Fibroblast of skin of scalp (primary cell): Measurements from ENCODE around the gene PPFIA3.
"Not testable (repeated sequence)": the region's sequence is repeated elsewhere in the genome, so short reads cannot be mapped to it uniquely, and the experiment has no call there.

ENCODE experiments used
- DNase-seq: peaks from one replicate; pipeline ENCODE4 v3.0.0-alpha.2; 2013

The PPFIA3 gene

GRCh38 chr19:49150106-49150943, 31.0 kb downstream of the PPFIA3 start:
- DNase-seq, result peak; percentile 87

GRCh38 chr19:49150944-49151243, 31.6 kb downstream of the PPFIA3 start:
- no peak for DNase-seq

- peak; percentile 29 for DNase-seq
Observed at GRCh38 chr19:49151267-49152118, 32.1 kb downstream of the PPFIA3 start.

- no peak for DNase-seq
Observed at GRCh38 chr19:49152119-49152550, 32.8 kb downstream of the PPFIA3 start.

DNA sequence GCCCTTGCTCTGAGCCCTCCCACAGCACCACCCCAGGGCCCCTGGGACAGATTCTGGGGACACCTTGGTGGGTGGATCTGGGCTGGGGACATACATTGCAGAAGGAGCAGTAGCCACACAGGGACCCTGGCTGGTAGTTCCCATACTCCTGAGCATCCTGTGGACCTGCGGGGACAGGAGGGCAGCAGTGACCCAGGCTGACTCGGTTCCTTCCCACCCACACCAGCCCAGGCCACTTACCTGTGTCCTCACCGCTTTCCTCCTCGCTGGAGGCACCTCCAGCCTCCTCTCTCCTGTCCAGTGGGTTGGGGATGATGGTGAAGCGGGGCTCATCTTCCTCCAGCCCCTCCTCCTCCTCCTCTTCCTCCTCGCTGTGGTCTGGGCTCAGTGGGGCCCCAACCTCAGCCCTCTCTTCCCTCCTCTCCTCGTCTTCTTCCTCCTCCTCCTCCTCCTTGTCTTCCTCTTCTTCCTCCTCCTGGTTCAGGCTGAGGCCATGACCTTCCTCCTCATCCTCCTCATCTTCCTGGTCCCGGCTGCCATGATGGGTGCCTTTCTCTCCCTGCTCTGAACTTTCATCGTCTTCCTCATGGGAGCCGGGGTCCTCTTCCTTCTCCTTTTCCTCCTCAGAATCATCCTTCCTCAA, 33.9 kb downstream of the PPFIA3 start:
- DNase-seq, result no peak

GRCh38 chr19:49154279-49154678, 34.9 kb downstream of the PPFIA3 start:
- no peak for DNase-seq

GRCh38 chr19:49155005-49155819, 35.9 kb downstream of the PPFIA3 start, which contains the start of gene HRC:
TSS of gene HRC (minus strand) at chr19:49155396. CDS start at chr19:49155237, 159 bp downstream.
- no peak for DNase-seq

GRCh38 chr19:49155820-49156346, 36.5 kb downstream of the PPFIA3 start:
- DNase-seq, result no peak

DNA sequence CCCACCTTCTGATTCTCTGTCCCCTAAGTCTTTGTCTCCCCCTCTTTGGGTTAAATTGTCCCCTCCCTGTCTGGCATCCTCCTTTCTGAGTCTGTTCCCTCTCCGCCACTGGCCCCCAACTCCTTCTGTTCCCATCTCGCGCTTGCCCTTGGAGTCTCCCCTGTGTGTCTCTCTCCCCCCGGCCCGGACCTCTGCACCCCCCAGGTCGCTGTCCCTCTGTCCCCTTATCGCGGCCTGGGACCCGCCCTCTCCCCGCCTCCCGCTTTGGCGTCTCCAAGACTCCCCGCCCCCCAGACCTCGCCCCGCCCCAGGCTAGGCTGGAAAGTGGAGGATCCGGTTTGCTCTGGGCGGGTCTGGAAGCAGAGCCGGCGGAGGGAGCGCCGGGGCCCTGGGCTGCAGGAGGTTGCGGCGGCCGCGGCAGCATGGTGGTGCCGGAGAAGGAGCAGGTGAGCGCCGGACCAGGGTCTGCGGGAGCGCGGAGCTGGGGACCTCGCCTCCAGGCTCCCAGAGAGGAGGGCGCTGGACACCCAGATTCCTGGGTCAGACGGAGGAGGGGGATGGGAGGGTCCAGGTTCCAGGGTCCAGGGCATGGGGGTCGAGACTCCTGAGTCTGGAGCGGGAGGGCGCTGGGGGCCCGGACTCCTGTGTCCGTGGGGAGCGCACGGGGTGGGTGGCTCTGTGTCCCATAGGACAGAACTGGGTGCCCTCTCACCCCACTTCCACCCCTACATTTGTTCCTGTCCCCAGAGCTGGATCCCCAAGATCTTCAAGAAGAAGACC, 38.3 kb downstream of the PPFIA3 start, which contains the start of gene TRPM4:
Gene TRPM4, plus strand, starts transcription at position 348 of the 780 bp plus-strand sequence. Its CDS starts 75 bp downstream, at position 423.
- peak; percentile 84 for DNase-seq

DNA sequence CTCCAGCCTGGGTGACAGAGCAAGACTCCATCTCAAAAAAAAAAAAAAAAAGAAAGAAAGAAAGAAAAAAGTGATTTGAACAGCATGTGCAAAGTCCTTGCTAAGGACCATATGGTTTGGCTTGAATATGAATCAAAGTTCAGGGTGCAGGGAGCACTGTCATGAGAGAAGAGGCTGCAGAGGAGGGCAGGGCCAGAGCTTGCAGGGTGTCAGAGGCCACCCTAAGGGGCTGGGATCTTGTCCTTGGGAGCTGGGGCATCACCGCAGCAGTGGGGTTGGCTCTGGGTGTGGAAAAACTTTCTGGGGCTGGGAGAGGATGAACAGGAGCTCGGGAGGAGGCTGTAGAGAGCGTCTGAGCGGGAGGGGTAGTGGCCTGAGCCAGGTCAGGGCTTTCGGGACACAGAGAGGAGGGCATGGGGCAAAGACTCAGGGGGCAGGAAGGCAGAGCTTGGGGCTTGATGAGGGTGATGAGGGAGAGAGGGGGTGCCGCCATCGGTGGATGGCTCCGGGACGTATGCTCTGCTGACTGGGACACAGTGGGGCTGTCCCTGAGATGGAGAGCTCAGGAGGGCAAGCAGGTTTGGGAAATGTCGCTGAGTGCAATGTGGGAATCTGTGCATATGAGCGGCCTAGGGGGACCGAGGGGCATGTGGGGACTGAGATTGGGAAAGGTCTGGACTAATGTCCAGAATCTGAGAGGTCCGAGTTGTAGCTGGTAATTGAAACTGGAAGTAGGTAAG, 41.3 kb downstream of the PPFIA3 start:
- DNase-seq, result no peak

DNA sequence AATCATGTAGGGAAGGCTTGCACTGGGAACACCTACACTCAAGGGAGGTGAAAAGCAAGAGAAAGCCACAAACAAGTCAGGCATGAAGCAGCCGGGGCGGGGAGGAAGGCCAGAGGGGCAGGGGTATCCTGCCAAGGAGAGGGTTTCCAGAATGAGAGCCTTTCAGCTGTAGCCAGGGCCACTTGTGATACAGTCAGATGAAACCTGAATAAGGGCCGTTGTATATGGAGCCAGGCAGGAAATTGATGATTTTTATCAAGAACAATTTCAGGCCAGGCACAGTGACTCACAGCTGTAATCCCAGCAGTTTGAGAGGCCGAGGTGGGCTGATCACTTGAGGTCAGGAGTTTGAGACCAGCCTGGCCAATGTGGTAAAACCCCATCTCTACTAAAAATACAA, 42.6 kb downstream of the PPFIA3 start:
- no peak for DNase-seq

DNA sequence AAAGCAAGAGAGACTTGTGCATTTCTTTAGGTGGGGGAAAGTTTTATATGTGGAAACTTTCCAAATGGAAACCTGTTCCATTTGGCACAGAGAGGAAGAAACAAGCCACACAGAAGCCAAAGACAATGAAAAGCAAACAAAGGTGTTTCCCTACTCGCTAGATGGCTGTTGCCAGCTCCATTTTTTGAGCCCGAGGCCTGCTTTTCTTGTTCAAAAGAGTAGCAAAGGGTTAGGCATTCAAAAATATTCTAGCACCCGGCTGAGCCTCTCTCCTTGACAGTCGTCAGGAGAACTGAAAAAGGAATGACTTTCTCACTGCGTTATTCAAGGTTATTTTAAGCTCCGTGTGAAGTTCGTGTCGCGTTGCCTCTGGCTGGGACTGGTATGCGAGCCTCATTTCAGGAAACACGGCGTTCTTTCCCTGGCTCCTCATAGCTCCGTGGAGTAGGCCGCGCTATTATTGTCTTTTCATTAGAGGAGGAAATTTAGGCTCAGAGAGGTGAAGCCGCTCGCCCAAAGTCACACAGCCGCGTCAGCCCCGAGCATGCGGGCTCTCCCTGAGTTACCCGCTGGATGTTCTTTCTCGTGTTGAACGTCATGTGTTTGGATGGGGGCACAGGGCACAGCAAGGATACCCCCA, 45.9 kb downstream of the PPFIA3 start:
- DNase-seq, result peak; percentile 18

DNA sequence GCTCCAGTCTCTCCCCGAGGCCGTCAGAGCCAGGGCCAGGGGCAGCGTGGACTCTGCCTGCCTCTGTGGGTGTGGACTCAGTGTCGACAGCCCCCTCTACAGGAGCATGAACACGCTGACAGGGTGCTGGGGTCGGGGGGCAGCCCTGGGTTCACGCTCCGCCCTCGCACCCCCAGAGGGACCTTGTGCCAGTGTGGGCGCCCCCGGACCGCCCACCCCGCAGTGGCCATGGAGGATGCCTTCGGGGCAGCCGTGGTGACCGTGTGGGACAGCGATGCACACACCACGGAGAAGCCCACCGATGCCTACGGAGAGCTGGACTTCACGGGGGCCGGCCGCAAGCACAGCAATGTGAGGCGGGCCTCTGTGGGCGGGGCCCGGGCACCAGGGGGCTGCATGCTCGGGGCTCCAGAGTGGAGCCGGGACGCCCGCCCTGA, 46.5 kb downstream of the PPFIA3 start:
- DNase-seq, result no peak

GRCh38 chr19:49167857-49168409, 48.6 kb downstream of the PPFIA3 start:
- no peak for DNase-seq

DNA sequence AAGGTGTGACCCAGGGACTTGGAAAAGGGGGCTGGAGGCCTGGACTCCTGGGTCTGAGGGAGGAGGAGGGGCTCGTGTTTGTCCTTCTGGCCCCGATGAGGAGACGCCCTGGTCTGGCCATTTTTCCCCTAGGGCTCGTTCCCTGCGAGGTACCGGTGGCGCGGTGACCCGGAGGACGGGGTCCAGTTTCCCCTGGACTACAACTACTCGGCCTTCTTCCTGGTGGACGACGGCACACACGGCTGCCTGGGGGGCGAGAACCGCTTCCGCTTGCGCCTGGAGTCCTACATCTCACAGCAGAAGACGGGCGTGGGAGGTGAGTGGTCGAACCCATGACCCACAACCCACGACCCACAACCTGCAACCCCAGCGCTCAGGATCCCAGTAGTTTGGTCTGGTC, 49.1 kb downstream of the PPFIA3 start:
- no peak for DNase-seq

DNA sequence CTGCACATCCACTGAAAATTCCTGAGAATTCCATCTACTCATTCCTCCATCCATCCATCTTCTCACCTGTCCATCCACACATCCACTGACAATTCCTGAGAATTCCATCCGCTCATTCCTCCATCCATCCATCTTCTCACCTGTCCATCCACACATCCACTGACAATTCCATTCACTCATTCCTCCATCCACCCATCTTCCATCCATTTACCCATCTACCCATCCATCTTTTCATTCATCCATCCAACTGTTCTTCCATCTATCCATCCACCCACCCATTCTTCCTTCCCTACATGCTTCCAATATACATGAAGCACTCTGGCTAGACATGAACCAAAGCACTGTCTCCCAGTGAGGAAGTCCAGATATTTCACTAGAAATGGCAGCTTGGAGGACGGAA, 53.9 kb downstream of the PPFIA3 start:
- DNase-seq, result no peak

DNA sequence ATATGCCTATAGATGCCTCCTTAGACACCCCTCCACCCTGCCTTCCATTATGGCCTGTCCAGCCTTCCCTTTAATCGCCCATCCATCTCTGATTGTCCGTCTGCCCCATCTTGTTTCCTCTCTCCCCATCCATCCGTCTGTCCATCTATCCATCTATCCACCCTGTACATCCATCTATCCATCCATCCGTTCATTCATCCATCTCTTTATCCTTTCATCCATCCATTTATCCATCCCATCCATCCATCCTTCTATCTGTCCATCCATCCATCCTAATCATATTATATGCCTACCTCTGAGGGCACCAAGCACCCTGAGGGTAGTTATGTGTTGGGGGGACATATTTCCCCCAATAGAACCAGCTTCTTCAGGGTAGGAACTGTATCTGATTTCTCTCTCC, 61.3 kb downstream of the PPFIA3 start:
- no peak for DNase-seq

GRCh38 chr19:49182010-49182847, 62.9 kb downstream of the PPFIA3 start:
- not testable (repeated sequence) for DNase-seq
